Measurements from ENCODE around the gene TRIM71.
A peak's percentile ranks its signal among the peaks of the same experiment; 100 is the strongest.

Gene TRIM71

DNA sequence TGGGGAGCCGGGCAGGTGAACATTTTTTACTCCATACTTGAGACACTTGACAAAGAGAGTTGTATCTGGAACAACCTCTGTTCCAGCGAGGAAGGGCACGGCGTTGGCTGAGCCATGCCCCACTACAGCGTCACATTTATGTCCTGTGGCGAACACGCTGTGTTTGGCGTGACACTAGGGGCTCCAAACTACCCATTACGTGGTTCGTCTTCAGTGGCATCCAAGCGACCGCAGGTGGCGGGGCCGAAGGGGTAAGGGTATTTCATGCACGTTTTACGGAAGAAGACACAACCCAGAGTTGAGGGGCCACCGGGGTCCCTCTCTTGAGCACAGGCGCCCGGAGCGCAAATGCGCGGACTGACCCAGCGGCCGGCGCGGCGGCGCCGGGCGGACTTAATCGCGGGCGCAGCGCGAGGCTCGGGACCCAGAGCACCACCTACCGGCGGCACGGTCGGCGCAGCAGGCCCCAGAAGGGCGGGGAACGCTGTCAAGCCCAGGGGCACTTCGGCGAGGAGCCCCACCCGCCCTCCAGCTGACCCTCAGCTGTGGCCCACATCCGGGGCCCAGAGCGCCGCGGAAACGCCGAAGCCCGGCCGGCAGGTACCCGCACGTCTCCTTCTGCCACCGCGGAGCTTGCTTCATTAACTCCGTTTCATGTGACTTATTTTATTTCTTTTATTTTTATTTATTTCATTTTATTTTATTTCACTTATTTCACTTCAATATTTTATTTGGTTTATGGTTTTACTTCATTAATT lies 36.4 kb upstream of the TRIM71 start (continued):
- no peak for TF ChIP-seq GFI1B (tag by site-specific recombination; IDR thresholded peaks at IDR 0.05)
- TF ChIP-seq ZNF571 (tag by site-specific recombination; IDR thresholded peaks at IDR 0.05) = no peak
- 0 out of 2 replicates have a peak, but pooled peaks have one; percentile 7 for TF ChIP-seq ZNF596 (tag by site-specific recombination; IDR thresholded peaks at IDR 0.05)
- TF ChIP-seq ZNF600 (tag by site-specific recombination; IDR thresholded peaks at IDR 0.05) = peak; percentile 29; the same call in 1 of the 2 replicates
- TF ChIP-seq, protein P1, sequence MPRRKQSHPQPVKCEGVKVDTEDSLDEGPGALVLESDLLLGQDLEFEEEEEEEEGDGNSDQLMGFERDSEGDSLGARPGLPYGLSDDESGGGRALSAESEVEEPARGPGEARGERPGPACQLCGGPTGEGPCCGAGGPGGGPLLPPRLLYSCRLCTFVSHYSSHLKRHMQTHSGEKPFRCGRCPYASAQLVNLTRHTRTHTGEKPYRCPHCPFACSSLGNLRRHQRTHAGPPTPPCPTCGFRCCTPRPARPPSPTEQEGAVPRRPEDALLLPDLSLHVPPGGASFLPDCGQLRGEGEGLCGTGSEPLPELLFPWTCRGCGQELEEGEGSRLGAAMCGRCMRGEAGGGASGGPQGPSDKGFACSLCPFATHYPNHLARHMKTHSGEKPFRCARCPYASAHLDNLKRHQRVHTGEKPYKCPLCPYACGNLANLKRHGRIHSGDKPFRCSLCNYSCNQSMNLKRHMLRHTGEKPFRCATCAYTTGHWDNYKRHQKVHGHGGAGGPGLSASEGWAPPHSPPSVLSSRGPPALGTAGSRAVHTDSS (tag by site-specific recombination; IDR thresholded peaks at IDR 0.05) = no peak
- TF ChIP-seq ZNF530 (tag by site-specific recombination; IDR thresholded peaks at IDR 0.05; ENCODE audit: low read depth) = no peak
- TF ChIP-seq ZNF350 (tag by site-specific recombination; IDR thresholded peaks at IDR 0.05) = no peak
- TF ChIP-seq ZNF394 (tag by site-specific recombination; IDR thresholded peaks at IDR 0.05; ENCODE audit: borderline replicate concordance) = peak; percentile 34; the same call in 1 of the 2 replicates
- TF ChIP-seq, protein P2, sequence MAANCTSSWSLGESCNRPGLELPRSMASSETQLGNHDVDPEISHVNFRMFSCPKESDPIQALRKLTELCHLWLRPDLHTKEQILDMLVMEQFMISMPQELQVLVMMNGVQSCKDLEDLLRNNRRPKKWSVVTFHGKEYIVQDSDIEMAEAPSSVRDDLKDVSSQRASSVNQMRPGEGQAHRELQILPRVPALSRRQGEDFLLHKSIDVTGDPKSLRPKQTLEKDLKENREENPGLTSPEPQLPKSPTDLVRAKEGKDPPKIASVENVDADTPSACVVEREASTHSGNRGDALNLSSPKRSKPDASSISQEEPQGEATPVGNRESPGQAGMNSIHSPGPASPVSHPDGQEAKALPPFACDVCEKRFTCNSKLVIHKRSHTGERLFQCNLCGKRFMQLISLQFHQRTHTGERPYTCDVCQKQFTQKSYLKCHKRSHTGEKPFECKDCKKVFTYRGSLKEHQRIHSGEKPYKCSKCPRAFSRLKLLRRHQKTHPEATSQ (tag by site-specific recombination; IDR thresholded peaks at IDR 0.05) = no peak
- TF ChIP-seq ZNF2 (tag by site-specific recombination; IDR thresholded peaks at IDR 0.05) = peak; percentile 59; the same call in 1 of the 2 replicates
- no peak for TF ChIP-seq ZNF658 (tag by site-specific recombination; IDR thresholded peaks at IDR 0.05)
- TF ChIP-seq, protein P3, sequence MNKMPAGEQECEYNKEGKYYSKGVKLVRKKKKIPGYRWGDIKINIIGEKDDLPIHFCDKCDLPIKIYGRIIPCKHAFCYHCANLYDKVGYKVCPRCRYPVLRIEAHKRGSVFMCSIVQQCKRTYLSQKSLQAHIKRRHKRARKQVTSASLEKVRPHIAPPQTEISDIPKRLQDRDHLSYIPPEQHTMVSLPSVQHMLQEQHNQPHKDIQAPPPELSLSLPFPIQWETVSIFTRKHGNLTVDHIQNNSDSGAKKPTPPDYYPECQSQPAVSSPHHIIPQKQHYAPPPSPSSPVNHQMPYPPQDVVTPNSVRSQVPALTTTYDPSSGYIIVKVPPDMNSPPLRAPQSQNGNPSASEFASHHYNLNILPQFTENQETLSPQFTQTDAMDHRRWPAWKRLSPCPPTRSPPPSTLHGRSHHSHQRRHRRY (tag by site-specific recombination; IDR thresholded peaks at IDR 0.05) = no peak
- no peak for TF ChIP-seq ZFP41 (tag by site-specific recombination; IDR thresholded peaks at IDR 0.05; ENCODE audit: borderline replicate concordance)
- peak; percentile 48; the same call in 1 of the 2 replicates for TF ChIP-seq ZNF561 (tag by site-specific recombination; IDR thresholded peaks at IDR 0.05; ENCODE audit: borderline replicate concordance)
- no peak for TF ChIP-seq ZNF792 (tag by site-specific recombination; IDR thresholded peaks at IDR 0.05)
- TF ChIP-seq ZNF670 (tag by site-specific recombination; IDR thresholded peaks at IDR 0.05; ENCODE audit: low read depth) = no peak
- no peak for TF ChIP-seq ZNF239 (tag by site-specific recombination; IDR thresholded peaks at IDR 0.05)
- TF ChIP-seq, protein P4, sequence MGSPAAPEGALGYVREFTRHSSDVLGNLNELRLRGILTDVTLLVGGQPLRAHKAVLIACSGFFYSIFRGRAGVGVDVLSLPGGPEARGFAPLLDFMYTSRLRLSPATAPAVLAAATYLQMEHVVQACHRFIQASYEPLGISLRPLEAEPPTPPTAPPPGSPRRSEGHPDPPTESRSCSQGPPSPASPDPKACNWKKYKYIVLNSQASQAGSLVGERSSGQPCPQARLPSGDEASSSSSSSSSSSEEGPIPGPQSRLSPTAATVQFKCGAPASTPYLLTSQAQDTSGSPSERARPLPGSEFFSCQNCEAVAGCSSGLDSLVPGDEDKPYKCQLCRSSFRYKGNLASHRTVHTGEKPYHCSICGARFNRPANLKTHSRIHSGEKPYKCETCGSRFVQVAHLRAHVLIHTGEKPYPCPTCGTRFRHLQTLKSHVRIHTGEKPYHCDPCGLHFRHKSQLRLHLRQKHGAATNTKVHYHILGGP (tag by site-specific recombination; IDR thresholded peaks at IDR 0.05) = no peak
- no peak for TF ChIP-seq ZNF140 (tag by site-specific recombination; IDR thresholded peaks at IDR 0.05)
- TF ChIP-seq, protein P5, sequence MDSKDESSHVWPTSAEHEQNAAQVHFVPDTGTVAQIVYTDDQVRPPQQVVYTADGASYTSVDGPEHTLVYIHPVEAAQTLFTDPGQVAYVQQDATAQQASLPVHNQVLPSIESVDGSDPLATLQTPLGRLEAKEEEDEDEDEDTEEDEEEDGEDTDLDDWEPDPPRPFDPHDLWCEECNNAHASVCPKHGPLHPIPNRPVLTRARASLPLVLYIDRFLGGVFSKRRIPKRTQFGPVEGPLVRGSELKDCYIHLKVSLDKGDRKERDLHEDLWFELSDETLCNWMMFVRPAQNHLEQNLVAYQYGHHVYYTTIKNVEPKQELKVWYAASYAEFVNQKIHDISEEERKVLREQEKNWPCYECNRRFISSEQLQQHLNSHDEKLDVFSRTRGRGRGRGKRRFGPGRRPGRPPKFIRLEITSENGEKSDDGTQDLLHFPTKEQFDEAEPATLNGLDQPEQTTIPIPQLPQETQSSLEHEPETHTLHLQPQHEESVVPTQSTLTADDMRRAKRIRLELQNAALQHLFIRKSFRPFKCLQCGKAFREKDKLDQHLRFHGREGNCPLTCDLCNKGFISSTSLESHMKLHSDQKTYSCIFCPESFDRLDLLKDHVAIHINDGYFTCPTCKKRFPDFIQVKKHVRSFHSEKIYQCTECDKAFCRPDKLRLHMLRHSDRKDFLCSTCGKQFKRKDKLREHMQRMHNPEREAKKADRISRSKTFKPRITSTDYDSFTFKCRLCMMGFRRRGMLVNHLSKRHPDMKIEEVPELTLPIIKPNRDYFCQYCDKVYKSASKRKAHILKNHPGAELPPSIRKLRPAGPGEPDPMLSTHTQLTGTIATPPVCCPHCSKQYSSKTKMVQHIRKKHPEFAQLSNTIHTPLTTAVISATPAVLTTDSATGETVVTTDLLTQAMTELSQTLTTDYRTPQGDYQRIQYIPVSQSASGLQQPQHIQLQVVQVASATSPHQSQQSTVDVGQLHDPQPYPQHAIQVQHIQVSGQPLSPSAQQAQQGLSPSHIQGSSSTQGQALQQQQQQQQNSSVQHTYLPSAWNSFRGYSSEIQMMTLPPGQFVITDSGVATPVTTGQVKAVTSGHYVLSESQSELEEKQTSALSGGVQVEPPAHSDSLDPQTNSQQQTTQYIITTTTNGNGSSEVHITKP (tag by site-specific recombination; IDR thresholded peaks at IDR 0.05) = no peak; the same call in 1 of the 2 replicates
- TF ChIP-seq, protein P6, sequence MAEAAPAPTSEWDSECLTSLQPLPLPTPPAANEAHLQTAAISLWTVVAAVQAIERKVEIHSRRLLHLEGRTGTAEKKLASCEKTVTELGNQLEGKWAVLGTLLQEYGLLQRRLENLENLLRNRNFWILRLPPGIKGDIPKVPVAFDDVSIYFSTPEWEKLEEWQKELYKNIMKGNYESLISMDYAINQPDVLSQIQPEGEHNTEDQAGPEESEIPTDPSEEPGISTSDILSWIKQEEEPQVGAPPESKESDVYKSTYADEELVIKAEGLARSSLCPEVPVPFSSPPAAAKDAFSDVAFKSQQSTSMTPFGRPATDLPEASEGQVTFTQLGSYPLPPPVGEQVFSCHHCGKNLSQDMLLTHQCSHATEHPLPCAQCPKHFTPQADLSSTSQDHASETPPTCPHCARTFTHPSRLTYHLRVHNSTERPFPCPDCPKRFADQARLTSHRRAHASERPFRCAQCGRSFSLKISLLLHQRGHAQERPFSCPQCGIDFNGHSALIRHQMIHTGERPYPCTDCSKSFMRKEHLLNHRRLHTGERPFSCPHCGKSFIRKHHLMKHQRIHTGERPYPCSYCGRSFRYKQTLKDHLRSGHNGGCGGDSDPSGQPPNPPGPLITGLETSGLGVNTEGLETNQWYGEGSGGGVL (tag by site-specific recombination; IDR thresholded peaks at IDR 0.05) = no peak; the same call in 1 of the 2 replicates
- TF ChIP-seq ZNF48 (tag by site-specific recombination; IDR thresholded peaks at IDR 0.05) = no peak
- no peak for TF ChIP-seq SCRT1 (tag by site-specific recombination; IDR thresholded peaks at IDR 0.05; ENCODE audit: borderline replicate concordance)
- TF ChIP-seq GLI4 (tag by site-specific recombination; IDR thresholded peaks at IDR 0.05) = no peak
- TF ChIP-seq SP7 (tag by site-specific recombination; IDR thresholded peaks at IDR 0.05) = no peak
- peak; percentile 48 for TF ChIP-seq GLIS1 (tag by site-specific recombination; IDR thresholded peaks at IDR 0.05)
- TF ChIP-seq EGR2 (tag by site-specific recombination; IDR thresholded peaks at IDR 0.05; ENCODE audit: low read depth) = no peak
